SIG-M5 treated with dmso at 0.1 percent for 504 hours (cell line): Measurements from ENCODE around the gene CFAP97D1.

Experiments
- DNase-seq: peaks from one replicate; lab custom pipeline; 2025; ENCODE audit not compliant: unreplicated experiment; lab: John Stamatoyannopoulos, UW

CFAP97D1 gene

GRCh38 chr17:43823350-43824084 is 43.3 kb downstream of the CFAP97D1 start:
- DNase-seq = no peak

- no peak for DNase-seq
Observed at GRCh38 chr17:43825567-43825966, 45.3 kb downstream of the CFAP97D1 start.

- no peak for DNase-seq
Observed at GRCh38 chr17:43826206-43826605, 46.0 kb downstream of the CFAP97D1 start.

- no peak for DNase-seq
Observed at GRCh38 chr17:43827596-43827995, 47.4 kb downstream of the CFAP97D1 start.

- DNase-seq = no peak
Observed at GRCh38 chr17:43829738-43830137, 49.5 kb downstream of the CFAP97D1 start.

- DNase-seq = no peak
Observed at GRCh38 chr17:43830510-43831140, 50.4 kb downstream of the CFAP97D1 start.

- DNase-seq = no peak
Observed at GRCh38 chr17:43831633-43832032, 51.4 kb downstream of the CFAP97D1 start.

- DNase-seq = no peak
Observed at GRCh38 chr17:43832168-43832975, 52.1 kb downstream of the CFAP97D1 start.

- DNase-seq = peak; percentile 52
Observed at GRCh38 chr17:43832976-43833829, 53.0 kb downstream of the CFAP97D1 start, which contains the start of gene MPP3. TSS of gene MPP3 (minus strand) at chr17:43833146. CDS start at chr17:43831906, 1,240 bp downstream.

- no peak for DNase-seq
Observed at GRCh38 chr17:43834106-43834505, 53.9 kb downstream of the CFAP97D1 start.
